WI38 (cell line): ENCODE data around the gene PPP1R14B.
A peak's percentile ranks its signal among the peaks of the same experiment; 100 is the strongest.

Source experiments
- H3K4me3 ChIP-seq: 2 replicates; pipeline ENCODE4 v1.5.1; 2011; ENCODE audit warnings: low read depth, mild to moderate bottlenecking, control low read depth, low read length
- TF ChIP-seq, protein P1 (sequence below): IDR thresholded peaks from 2 replicates; pipeline ENCODE4 v1.5.1; 2012; ENCODE audit warnings: low read depth, mild to moderate bottlenecking, control low read depth, low read length

The PPP1R14B gene

DNA sequence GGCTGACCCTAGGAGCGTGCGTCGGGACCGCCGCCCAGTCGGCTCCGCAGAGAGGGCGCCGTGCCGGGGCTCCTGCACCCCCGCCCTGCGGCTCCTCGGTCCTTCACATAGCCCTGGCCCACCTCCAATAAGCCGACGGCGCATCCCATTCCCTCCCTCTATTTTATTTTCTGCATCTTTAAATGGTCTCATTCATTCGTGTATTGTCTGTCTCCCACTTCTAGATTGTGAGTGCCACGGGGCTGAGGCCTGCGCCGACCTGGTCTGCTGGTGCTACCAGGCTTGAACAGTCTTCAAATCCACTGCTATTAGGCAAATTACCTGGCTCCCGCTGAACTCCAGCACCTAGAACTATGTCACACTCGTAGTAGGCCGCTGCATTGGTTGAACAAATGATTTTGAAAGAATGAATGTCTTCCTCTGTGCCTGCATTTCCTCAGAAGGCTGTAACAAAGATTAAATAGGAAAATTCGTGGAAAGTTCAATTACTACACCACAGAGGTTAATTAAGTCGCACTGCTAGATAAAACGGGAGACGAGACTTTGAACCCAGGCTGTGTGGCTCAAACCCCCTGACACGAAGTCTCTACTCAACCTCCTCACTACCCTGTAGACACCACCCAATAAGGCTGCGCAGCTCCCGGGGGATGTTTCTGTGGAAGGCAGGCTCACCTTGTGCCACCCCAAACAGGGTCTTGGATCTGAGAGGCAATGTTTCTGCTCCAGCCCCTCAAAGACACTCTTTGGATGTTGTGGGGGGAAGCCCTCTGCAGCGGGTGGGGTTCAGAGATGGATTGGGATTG lies 1.2 kb upstream of the PPP1R14B start:
- H3K4me3 ChIP-seq = peak overlapping the region; percentile 65
- TF ChIP-seq, protein P1, sequence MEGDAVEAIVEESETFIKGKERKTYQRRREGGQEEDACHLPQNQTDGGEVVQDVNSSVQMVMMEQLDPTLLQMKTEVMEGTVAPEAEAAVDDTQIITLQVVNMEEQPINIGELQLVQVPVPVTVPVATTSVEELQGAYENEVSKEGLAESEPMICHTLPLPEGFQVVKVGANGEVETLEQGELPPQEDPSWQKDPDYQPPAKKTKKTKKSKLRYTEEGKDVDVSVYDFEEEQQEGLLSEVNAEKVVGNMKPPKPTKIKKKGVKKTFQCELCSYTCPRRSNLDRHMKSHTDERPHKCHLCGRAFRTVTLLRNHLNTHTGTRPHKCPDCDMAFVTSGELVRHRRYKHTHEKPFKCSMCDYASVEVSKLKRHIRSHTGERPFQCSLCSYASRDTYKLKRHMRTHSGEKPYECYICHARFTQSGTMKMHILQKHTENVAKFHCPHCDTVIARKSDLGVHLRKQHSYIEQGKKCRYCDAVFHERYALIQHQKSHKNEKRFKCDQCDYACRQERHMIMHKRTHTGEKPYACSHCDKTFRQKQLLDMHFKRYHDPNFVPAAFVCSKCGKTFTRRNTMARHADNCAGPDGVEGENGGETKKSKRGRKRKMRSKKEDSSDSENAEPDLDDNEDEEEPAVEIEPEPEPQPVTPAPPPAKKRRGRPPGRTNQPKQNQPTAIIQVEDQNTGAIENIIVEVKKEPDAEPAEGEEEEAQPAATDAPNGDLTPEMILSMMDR = no peak

DNA sequence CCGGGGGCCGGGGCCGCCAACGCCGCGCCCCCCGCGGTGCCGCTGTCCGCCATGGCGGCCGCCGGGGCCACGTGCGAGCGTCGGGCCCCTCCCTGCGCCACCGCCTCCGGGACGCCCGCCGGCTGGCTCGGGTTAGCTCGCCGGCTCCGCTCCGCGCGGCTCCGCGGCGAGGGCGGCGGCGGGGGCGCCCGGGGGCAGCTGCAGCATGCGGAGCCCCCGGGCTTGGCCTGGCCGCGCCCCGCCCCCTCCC lies 197 bp downstream of the PPP1R14B start:
- H3K4me3 ChIP-seq = peak overlapping the region; percentile 91

DNA sequence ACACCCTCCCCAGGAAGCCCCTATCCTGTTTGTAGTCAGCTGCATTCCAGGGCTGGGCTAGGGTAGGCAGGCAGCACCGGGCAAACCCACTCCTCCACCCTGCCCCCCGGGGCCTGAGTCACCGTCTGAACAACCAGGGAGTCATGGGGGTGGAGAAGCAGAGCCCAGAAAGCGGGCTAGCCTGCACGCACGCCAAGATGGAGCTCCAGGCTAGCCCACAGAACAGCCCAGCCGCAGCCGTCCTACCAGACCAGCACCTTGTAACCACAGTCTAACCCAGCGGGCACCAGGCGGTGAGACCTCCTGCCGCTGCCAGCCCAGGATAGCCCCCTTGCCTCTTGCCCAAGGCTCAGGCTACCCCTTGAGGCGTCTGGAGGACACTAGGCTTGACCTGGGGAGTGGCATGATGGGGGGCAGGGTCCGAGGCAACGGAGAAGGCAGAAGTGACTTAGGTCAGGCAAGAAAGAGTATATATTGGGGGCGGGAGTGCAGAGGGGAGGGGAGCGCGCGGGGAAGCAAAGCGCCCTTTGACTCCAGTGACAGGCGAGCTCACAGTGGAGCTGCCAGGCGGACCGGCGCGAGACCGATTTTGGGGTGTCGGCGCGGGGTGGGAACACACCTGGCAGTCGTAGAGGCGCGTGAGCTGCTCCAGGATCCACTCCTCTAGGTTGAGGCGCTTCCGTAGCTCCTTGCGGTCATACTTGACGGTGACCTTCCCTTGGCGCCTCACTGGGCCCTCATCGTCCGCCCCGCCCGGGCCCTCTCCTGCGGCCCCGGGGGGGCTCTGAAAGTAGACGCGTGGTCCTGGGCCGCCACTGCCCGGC lies 734 bp downstream of the PPP1R14B start:
- H3K4me3 ChIP-seq = peak overlapping the region; percentile 91
- TF ChIP-seq, protein P1 = no peak

DNA sequence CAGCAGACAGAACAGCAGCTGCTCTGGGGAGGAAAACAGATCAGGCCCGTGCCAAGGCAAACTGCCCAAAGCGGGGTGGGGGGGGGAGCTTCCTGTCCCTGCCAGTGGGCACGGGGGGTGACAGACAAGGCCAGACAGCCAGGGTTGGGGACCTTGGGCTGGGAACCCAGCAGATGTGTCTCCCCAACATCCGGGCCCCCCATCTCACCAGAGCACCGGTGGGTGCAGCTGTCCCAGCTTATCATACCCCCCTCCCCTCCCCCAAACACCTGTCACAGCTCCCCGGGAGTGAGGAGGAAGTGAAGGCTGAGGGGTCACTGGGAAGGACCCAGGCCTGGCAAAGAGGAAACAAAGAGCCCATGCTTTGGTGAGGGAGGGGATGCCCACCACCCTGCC lies 1.3 kb downstream of the PPP1R14B start:
- TF ChIP-seq, protein P1 = no peak

DNA sequence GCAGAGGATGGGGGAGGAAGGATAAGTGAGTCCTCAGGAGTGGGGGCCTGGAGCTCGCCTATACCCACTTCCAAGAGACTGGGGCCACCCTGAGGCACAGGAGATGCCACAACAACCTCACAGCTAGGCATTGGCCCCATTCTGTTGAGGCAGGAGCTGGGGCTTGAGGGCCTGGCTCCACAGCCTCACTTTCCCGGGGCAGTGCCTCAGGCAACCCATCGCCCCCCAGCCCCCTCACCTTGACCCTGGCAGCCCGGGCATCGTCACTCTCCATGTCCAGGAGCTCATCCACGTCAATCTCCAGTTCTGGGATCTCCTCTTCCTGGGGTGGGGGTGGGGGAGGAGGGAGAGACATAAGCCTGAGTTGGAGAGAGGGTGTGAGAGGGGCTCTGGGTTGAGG lies 1.8 kb downstream of the PPP1R14B start:
- TF ChIP-seq, protein P1 = no peak
- peak overlapping the region; percentile 91 for H3K4me3 ChIP-seq

More for the DNA sequence above, 1.3 kb downstream of the PPP1R14B start:
- H3K4me3 ChIP-seq = peak overlapping the region; percentile 91

DNA sequence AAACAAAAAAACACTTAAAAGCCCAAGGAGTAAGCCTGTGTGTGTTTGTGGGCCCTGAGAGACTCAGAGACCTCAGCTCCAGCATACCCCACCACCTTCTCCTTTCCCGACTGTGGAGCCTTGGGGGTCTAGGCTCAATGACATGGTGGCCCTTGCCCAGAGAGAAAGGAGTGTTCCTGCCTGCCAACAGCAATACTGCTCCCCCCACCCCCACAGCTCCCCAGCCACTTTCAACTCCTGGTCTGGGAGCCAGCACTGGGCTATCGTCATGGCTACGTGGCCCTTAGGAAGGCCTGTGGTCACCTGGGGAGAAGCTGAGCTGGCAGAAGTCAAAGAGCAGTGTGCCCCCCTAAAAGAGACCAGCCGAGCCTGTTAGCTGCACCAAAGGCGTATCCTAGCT lies 2.6 kb downstream of the PPP1R14B start:
- H3K4me3 ChIP-seq = no peak overlapping the region
- TF ChIP-seq, protein P1 = no peak

DNA sequence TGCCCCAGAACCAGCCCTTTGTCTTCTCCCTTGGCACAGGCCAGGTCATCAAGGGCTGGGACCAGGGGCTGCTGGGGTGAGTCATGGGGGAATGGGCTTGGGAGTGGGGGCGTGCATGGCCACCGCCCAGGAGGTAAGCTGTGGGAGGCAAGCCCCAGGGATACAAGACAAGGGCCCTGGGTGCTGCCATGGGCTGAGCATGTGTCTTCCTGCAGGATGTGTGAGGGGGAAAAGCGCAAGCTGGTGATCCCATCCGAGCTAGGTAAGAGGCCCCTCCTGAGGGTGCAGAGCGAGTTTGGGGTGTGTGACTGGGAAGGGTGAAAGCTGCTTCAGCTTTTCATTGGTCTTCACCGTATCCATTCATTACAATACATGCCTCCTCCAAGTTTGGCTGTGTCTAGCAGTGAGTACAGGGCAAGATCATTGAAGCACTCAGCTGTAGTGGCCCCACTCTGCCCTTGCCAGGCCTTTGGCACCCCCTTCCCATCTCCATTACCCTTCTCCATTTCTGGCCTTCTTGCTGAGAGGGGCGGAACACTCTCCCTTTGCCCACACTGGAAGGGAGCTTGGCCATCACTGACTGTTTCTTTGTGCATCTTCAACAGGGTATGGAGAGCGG lies 3.4 kb downstream of the PPP1R14B start:
- H3K4me3 ChIP-seq = no peak overlapping the region
- TF ChIP-seq, protein P1 = no peak
